GM19023 (cell line): Measurements from ENCODE around the gene OLFM1.

Experiments
- ATAC-seq: cut with Tn5 transposase; IDR thresholded peaks from one replicate; pipeline ENCODE4 v1.9.1; 2021; ENCODE audit warnings: mild to moderate bottlenecking, moderate library complexity; ENCODE audit not compliant: unreplicated experiment

Gene OLFM1

DNA sequence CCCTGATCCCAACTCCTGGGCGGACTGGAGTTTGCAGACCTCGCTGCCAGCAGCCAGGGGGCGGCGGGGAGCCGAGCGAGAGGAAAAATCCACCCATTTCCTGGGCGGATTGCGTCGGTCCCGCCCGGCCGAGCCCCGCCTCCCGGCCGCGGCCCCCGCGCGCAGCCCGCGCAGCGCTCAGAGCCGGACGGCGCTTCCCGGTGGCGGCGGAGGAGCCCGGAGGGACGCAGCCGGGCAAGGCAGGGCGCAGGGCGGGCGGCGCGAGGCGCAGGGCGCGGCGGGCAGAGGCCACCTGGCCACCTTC lies at the start of gene OLFM1:
Gene OLFM1 (plus strand): TSS at position 180 of the 304 bp plus-strand sequence. CDS start 322 bp downstream, outside the sequence.
- no peak for ATAC-seq

DNA sequence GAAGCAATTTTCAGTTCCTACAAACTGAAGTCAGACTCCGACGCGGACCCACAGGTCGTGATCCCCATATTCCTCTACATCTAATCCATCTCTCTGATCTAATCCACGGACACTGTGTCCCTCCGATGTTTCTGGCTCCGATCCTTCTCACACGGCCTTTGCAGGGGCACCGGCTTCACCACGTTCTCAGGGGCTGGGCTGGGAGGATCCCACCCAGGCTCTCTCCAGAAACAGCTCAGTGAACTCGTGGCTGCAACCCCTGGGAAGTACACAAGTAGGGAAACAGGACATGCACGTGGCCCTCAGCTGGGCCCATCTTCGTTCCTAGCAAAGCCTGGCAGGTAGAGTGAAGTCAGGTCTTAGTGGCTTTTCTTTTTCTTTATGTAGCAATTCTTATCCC lies 49.1 kb upstream of the OLFM1 start:
- ATAC-seq: no peak

GRCh38 chr9:135038826-135039225 lies 48.6 kb upstream of the OLFM1 start:
- no peak for ATAC-seq

GRCh38 chr9:135039266-135039870 lies 48.1 kb upstream of the OLFM1 start:
- ATAC-seq: no peak

- ATAC-seq: no peak
These were observed 47.4 kb upstream of the OLFM1 start for GRCh38 chr9:135039916-135040645.

DNA sequence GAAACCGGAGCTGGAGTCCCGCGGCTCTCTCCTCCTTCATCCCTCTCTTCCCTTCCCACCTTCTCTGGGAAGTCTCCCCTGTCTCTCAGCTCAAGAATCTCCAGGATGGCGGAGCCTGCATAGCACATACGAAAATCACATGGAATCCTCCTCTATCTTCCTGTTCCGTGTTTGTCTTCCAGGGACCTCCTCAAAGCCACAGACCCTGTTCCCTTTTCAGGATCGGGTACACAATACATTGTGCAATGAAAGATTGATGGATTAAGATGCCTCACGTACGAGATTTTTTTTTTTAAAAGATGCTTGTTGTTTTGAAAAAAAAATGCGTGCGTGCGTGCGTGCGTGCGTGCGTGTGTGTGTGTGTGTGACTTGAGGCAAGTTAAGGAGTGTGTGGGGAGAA lies 46.6 kb upstream of the OLFM1 start:
- ATAC-seq: no peak

DNA sequence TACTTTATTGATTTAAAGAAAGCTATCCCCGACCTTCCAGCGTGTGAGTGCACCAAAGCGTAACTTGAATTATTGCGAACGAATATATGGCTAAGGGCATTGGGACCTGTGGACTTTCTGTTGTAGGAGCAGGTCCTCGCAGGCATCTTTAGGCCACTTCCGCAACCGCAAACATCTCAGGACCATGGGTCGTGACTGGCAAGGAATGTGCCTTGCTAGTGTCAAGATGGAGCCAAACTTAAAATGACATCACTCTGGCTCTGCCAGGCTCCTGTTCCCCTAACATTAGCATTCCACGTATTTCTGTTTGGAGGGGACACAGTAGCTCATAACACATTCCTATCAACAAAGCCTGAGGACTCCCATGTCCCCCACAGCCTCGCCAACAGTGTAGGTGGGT lies 44.1 kb upstream of the OLFM1 start:
- no peak for ATAC-seq

DNA sequence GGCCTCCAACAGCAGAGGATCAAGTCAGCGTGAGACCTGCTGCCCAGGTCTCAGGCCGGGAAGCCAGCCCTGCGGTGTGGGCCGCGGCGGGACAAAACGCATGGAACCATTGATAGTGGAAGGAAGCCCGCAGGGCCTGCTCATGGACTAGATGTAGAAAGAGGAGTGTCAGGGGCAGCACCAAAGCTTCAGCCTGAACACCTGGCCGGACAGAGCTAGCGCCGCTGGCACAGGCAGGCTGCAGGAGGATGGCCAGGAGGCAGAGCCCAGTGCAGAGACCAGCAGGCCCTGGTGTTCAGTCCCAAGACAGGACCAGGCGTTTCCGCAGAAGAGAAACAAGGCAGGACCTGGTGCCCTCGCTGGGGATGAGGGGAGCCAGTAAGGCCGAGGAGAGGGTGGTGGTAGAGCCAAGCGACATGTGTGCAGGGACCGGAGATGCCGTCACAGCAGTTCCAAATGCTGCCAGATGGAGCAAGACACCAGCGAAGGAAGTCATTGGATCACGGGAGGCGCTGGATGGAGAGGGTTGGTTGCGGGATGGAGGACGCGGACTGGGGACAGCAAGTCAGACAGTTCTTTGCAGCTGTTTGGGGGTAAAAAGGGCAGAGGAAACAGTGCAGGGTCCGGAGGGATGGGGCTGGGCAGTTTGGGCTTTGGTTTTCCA lies 42.1 kb upstream of the OLFM1 start:
- no peak for ATAC-seq

DNA sequence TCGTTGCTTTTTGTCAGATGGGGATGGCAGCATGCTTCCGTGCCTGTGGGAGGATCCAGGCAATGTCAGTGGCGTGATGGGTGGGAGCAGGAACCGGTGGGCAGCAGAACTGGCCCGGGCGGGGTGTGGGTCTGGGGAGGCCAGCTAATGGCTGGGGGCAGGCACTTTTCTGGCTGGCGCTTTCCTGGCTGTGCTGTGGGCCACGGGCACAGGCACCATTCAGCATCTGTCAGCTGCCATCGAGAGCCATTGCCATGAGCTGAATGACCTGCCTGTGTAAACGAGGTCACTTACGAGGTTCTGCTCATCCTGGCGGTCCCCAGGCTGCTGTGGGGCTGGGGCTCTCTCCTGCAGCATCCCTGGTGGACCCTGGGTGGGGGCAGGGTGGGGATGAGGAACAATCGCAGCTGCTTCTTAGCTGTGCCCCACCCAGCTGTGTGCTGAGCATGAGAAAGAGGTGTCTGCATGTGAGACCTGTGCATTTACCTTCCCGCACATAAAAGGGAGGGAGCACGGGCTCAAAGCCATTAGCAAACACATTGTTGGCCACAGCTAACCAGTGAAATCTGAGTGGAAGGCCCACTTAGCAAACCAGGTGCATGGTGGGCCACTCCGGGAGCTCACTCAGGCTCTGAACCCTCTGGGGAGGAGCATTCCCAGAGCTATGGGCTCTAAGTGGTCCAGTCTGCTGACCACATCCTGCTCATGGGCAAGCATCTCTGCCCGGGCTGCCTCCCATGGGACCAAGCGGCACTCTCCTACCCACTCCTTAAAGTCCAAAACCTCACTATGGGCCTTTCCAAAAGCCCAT lies 41.3 kb upstream of the OLFM1 start:
- no peak for ATAC-seq

DNA sequence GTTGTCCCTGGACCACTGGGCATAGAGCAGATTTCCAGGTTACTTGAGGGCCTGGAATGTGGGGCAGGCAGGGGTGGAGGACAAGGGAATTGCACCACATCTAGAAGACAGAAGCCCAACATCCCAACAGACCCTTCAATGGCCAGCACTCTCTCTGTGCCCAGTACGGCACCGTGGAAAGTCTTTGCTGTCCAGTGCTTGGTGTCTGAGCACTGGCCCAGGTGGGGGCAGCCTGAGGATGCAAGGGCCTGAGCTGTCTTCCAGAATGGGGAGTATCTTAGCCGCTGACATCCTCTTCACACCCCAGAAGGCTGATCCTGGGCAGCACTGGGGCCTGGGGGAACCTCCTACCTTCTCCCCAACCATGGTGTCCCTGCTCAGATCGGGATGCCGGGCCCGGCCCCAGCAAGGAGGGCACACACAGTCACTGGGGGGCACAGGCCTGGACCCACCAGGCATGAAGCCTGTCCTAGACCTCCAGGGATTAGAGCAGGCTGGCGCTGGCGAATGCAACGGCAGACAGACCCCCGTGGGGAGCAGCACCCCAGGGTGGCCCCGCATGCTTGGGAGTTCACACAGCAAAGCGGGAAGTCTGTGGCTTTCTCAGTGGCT lies 40.6 kb upstream of the OLFM1 start:
- ATAC-seq: no peak

GRCh38 chr9:135047521-135047920 lies 39.9 kb upstream of the OLFM1 start:
- ATAC-seq: no peak

DNA sequence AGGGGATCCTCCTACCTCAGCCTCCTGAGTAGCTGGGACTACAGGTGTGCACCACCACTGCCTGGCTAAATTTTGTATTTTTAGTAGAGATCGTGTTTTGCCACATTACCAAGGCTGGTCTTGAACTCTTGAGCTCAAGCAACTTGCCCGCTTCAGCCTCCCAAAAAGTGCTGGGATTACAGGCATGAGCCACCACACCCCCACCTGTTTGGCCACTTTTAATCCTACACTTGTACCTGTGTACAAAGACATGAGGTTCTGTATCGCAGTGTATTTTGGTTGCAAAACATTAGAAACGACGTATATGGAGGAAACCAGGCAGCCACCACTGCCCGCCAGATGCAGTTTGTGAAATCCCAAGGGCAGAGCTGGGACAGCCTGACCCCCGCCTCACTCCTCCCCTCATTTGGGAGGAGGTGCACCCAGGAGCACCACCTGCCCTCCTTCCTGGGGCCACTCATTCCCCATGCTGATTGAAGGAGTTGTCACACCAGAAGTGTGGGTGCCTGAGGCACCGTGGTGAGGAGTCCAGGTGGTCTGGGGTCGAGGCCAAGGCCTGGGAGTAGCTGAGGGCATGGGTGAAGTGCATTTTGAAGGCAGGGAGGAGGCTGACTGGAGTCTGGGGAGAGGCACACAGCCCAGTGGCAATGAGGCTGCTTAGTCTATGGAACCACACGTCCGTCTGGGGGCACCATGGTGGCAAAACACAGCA lies 39.3 kb upstream of the OLFM1 start:
- ATAC-seq: no peak

- no peak for ATAC-seq
These were observed 38.6 kb upstream of the OLFM1 start for GRCh38 chr9:135048758-135049444.

DNA sequence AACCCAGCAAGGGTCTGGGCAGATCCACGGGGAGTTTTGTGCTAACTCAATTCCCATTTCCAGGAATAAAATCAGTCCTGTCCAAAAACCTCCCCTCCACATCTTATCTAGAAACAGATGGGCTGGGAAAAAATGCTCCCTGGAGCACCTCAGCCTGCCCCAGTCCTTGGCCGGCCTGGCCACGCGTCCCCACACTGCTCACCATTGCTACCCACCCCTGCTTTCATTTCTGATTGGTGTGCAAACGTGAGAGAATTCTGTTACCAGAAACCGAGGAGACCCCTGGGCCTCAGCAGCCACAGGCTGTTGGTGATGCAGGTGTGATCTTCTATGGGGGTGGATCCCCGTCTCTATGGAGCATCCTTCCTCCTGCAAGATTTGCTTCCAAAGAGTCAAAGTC lies 38.0 kb upstream of the OLFM1 start:
- no peak for ATAC-seq

DNA sequence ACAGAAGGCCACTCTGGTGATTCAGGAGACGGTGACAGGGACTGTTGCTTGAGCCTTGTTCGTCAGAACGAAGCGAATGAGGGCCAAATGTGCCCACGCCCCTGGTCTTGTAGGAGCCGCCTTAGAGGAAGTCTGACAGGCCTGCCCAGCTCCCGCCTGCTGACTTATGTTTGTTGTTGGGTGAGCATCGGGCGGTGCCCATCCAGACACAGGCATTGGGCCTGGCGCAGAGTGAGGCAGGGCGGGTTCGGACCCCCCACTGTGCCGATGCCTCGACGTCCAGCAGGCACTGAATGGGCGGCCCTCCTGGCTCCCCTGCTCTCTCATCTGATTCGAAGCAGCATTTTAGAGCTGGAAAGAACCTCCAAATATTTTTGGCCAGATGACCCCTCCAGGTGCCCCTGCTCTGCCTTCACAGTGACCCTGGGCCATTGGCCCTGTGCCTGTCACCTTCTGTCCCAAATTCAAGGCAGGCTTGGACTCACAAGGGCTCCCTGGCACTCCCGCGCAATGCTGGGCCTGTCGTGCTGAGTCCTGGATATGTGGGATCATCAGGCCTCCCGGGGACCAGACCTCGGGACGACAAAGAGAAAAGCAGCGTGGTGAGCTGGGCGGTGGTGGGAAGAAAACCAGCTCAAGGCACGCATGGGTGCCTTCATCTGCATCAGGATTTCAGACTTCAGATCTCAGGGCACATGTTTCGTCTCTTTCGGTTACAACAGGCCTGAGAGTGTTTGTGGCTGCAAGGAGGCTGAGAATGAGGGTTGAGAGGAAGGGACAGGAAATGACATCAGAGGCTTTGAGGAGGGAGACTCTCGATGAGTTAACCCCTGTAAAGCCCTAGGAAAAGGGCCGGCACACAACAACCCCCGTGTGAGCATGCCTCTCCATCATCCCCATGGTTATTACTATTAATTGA lies 37.1 kb upstream of the OLFM1 start:
- no peak for ATAC-seq

- ATAC-seq: no peak
These were observed 36.0 kb upstream of the OLFM1 start for GRCh38 chr9:135051316-135052038.

GRCh38 chr9:135053133-135053532 lies 34.3 kb upstream of the OLFM1 start:
- ATAC-seq: no peak

- no peak for ATAC-seq
These were observed 32.3 kb upstream of the OLFM1 start for GRCh38 chr9:135055181-135055580.
